ENCODE data around the gene PCSK9.

PCSK9 gene

DNA sequence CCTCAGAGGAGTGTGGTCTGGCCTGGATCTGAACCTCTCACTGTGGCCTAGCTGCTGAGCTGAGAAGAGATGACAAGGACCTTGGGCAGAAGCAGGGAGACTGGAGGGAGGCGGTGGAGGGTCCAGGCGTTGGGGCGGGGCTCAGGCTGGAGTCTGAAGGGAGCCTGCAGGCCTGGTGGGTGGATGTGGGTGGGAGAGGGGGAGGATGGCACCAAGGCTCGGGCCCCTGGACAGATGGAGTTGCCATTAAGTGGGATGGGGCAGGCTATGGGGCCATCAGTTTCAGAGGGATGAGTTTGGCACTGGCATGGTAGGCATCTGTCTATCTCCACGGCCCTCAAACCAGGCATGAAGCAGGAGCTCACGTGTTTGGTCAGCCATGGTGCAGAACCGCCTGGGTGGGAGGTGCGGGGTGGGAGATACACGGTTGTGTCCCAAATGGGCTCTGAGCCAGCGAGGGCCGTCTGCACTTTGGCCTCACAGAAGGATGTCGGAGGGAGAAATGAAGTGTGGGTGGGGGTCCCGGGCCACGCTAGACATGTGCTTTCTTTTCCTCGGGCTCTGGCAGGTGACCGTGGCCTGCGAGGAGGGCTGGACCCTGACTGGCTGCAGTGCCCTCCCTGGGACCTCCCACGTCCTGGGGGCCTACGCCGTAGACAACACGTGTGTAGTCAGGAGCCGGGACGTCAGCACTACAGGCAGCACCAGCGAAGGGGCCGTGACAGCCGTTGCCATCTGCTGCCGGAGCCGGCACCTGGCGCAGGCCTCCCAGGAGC, 23.6 kb downstream of the PCSK9 start:
- Histone ChIP-seq H3K4me3 (ENCODE audit: low read depth in 1 of 2, low read length in 1 of 2) (no peak overlapping the region), H3K27ac (no peak overlapping the region), H3K9me3 (no peaks in the 10 kb centered on the region), H3K27me3 (no peaks in the 10 kb centered on the region), H3K36me3 (peaks cover 23% of the 10 kb centered on the region), H3K4me1 (ENCODE audit: control insufficient read depth in 1 of 2, insufficient read depth in 1 of 2, low read depth in 1 of 2, low read length in 1 of 2) (no peaks in the 10 kb centered on the region)
- TF ChIP-seq, protein P1, sequence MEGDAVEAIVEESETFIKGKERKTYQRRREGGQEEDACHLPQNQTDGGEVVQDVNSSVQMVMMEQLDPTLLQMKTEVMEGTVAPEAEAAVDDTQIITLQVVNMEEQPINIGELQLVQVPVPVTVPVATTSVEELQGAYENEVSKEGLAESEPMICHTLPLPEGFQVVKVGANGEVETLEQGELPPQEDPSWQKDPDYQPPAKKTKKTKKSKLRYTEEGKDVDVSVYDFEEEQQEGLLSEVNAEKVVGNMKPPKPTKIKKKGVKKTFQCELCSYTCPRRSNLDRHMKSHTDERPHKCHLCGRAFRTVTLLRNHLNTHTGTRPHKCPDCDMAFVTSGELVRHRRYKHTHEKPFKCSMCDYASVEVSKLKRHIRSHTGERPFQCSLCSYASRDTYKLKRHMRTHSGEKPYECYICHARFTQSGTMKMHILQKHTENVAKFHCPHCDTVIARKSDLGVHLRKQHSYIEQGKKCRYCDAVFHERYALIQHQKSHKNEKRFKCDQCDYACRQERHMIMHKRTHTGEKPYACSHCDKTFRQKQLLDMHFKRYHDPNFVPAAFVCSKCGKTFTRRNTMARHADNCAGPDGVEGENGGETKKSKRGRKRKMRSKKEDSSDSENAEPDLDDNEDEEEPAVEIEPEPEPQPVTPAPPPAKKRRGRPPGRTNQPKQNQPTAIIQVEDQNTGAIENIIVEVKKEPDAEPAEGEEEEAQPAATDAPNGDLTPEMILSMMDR (IDR thresholded peaks at IDR 0.05) = no peak

GRCh38 chr1:55063577-55063942, 24.2 kb downstream of the PCSK9 start:
- Histone ChIP-seq H3K27ac (no peak overlapping the region), H3K36me3 (peaks cover 29% of the 10 kb centered on the region), H3K4me1 (ENCODE audit: control insufficient read depth in 1 of 2, insufficient read depth in 1 of 2, low read depth in 1 of 2, low read length in 1 of 2) (no peaks in the 10 kb centered on the region), H3K9me3 (no peaks in the 10 kb centered on the region), H3K4me3 (ENCODE audit: low read depth in 1 of 2, low read length in 1 of 2) (no peak overlapping the region), H3K27me3 (no peaks in the 10 kb centered on the region)
- TF ChIP-seq, protein P1 (IDR thresholded peaks at IDR 0.05) = no peak

DNA sequence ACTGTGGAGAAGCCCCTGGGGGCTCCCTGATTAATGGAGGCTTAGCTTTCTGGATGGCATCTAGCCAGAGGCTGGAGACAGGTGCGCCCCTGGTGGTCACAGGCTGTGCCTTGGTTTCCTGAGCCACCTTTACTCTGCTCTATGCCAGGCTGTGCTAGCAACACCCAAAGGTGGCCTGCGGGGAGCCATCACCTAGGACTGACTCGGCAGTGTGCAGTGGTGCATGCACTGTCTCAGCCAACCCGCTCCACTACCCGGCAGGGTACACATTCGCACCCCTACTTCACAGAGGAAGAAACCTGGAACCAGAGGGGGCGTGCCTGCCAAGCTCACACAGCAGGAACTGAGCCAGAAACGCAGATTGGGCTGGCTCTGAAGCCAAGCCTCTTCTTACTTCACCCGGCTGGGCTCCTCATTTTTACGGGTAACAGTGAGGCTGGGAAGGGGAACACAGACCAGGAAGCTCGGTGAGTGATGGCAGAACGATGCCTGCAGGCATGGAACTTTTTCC, 24.8 kb downstream of the PCSK9 start:
- H3K27ac ChIP-seq = no peak overlapping the region
- H3K27me3 ChIP-seq = no peaks in the 10 kb centered on the region
- H3K4me1 ChIP-seq (ENCODE audit: control insufficient read depth in 1 of 2, insufficient read depth in 1 of 2, low read depth in 1 of 2, low read length in 1 of 2) = no peaks in the 10 kb centered on the region
- peaks cover 34% of the 10 kb centered on the region for H3K36me3 ChIP-seq
- no peak overlapping the region for H3K4me3 ChIP-seq (ENCODE audit: low read depth in 1 of 2, low read length in 1 of 2)
- H3K9me3 ChIP-seq = no peaks in the 10 kb centered on the region
- TF ChIP-seq, protein P1 (IDR thresholded peaks at IDR 0.05) = no peak

DNA sequence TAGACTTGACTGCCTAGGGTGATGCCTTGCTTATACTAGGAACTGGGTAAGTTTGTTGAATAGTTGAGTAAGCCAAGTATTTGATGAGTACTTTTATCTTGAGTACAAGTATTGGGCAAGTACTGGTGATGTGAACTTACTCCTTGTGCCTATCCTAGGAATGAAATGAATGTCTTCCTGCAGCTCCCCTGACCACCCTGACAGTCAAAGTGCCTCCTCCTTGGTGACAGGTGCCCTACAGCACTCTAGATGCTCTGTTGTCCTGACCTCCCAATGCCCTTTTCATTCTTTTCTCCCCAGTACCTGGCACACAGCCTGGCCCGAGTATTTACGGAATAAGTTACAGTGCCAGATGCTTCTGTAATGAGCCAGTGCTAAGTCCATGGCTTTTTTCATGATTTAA, 25.5 kb downstream of the PCSK9 start:
- Histone ChIP-seq H3K27me3 (no peaks in the 10 kb centered on the region), H3K4me1 (ENCODE audit: control insufficient read depth in 1 of 2, insufficient read depth in 1 of 2, low read depth in 1 of 2, low read length in 1 of 2) (no peaks in the 10 kb centered on the region), H3K36me3 (peaks cover 40% of the 10 kb centered on the region), H3K9me3 (no peaks in the 10 kb centered on the region), H3K4me3 (ENCODE audit: low read depth in 1 of 2, low read length in 1 of 2) (no peak overlapping the region), H3K27ac (no peak overlapping the region)
- TF ChIP-seq, protein P1 (IDR thresholded peaks at IDR 0.05) = no peak

DNA sequence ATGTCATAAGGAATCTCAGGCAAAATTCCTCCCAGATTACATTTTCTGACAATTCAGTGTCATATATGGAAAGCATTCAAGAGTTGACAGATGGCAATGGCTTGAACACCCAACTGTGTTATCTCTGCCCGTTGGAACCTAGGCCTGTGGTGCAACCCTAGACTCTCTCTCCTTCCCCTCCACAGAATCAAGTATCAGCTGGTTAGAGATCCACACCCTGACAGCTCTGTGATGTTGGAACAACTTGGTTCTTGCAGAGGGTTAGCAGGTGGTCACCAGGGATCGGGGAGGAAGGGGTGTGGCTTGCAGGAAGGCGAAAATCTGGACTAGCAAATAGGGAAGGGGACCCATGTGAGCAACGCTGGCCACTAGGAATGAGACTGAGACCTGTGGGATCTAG, 26.3 kb downstream of the PCSK9 start:
- Histone ChIP-seq H3K27me3 (no peaks in the 10 kb centered on the region), H3K36me3 (peaks cover 48% of the 10 kb centered on the region), H3K4me1 (ENCODE audit: control insufficient read depth in 1 of 2, insufficient read depth in 1 of 2, low read depth in 1 of 2, low read length in 1 of 2) (no peaks in the 10 kb centered on the region), H3K27ac (no peak overlapping the region), H3K4me3 (ENCODE audit: low read depth in 1 of 2, low read length in 1 of 2) (no peak overlapping the region), H3K9me3 (no peaks in the 10 kb centered on the region)
- TF ChIP-seq, protein P1 (IDR thresholded peaks at IDR 0.05) = no peak
